ENCODE measurements around the gene PCDH9.

DNA sequence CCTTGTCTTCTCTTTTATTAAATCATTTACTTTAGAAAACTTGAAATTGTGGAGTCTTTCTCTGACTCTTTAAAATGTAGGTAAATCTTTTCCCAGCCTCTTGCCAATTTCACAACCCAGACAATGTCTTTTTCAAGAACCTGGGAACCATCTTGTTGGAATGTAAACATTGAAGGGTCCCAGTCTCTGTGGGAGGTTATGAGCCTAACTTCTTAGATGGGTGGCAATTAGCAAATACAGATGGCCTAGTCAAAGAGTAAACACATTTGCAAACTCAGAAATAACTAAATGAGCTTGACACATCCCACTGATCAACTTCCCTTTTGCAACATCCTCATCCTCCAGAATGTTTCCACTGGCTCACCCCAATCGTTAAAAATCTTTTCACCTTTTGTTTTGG lies 721.0 kb downstream of the PCDH9 start:
- TF ChIP-seq ZNF446 (CRISPR knock-in tag; IDR thresholded peaks at IDR 0.05) (no peak), GTF2F1 (IDR thresholded peaks at IDR 0.05; ENCODE audit: low read length) (no peak), EP300 (IDR thresholded peaks at IDR 0.05; ENCODE audit: low read depth in 2 of 2, low read length in 2 of 2) (no peak), EP300 (CRISPR knock-in tag; IDR thresholded peaks at IDR 0.05; ENCODE audit: borderline replicate concordance) (no peak), POLR2AphosphoS5 (IDR thresholded peaks at IDR 0.05; ENCODE audit: low read depth, low read length) (no peak), RAD51 (IDR thresholded peaks at IDR 0.05; ENCODE audit: borderline replicate concordance) (no peak), ZBTB7A (CRISPR knock-in tag; IDR thresholded peaks at IDR 0.05) (no peak), ESRRA (CRISPR knock-in tag; IDR thresholded peaks at IDR 0.05; ENCODE audit: low read depth) (no peak), ETV6 (CRISPR knock-in tag; conservative IDR thresholded peaks at IDR 0.05) (no peak)
- TF ChIP-seq, protein P1, sequence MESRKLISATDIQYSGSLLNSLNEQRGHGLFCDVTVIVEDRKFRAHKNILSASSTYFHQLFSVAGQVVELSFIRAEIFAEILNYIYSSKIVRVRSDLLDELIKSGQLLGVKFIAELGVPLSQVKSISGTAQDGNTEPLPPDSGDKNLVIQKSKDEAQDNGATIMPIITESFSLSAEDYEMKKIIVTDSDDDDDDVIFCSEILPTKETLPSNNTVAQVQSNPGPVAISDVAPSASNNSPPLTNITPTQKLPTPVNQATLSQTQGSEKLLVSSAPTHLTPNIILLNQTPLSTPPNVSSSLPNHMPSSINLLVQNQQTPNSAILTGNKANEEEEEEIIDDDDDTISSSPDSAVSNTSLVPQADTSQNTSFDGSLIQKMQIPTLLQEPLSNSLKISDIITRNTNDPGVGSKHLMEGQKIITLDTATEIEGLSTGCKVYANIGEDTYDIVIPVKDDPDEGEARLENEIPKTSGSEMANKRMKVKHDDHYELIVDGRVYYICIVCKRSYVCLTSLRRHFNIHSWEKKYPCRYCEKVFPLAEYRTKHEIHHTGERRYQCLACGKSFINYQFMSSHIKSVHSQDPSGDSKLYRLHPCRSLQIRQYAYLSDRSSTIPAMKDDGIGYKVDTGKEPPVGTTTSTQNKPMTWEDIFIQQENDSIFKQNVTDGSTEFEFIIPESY (CRISPR knock-in tag; IDR thresholded peaks at IDR 0.05), result no peak
